ENCODE measurements around the gene SENP3. TPM values are rescaled to one million over a fixed set of nuclear protein-coding genes. Genes with fewer than 3 reads are reported as not detected.

Gene SENP3
- total RNA-seq, 4 donors from 2014 or later, result 48.9 to 66.7 (median 59.0) TPM

DNA sequence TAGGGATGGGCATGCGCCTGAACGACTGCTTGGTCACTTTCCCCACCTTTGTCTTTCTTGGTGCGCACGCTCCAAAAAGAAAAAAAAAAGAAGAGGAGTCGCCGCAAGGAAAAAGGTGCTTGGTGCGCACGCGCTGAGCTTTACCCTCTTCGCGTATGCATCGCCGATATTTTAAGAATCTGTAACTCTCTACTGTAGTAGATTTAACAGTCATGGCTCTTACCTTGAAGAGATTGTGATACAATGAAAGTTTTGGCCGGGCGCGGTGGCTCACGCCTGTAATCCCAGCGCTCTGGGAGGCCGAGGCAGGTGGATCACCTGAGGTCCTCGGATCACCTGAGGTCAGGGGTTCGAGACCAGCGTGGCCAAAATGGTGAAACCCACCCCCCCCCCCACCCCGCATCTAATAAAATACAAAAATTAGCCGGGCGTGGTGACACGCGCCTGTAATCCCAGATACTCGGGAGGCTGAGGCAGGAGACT lies 53.6 kb downstream of the SENP3 start:
- ATAC-seq (ENCODE audit: low FRiP score) (no peak), DNase-seq (ENCODE audit: low spot score) (no peak)
- TF ChIP-seq, protein P1, sequence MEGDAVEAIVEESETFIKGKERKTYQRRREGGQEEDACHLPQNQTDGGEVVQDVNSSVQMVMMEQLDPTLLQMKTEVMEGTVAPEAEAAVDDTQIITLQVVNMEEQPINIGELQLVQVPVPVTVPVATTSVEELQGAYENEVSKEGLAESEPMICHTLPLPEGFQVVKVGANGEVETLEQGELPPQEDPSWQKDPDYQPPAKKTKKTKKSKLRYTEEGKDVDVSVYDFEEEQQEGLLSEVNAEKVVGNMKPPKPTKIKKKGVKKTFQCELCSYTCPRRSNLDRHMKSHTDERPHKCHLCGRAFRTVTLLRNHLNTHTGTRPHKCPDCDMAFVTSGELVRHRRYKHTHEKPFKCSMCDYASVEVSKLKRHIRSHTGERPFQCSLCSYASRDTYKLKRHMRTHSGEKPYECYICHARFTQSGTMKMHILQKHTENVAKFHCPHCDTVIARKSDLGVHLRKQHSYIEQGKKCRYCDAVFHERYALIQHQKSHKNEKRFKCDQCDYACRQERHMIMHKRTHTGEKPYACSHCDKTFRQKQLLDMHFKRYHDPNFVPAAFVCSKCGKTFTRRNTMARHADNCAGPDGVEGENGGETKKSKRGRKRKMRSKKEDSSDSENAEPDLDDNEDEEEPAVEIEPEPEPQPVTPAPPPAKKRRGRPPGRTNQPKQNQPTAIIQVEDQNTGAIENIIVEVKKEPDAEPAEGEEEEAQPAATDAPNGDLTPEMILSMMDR (IDR thresholded peaks at IDR 0.05), result no peak

GRCh38 chr17:7618608-7619007 lies 56.9 kb downstream of the SENP3 start:
- no peak for DNase-seq (ENCODE audit: low spot score)
- no peak for ATAC-seq (ENCODE audit: low FRiP score)
- TF ChIP-seq, protein P1 (IDR thresholded peaks at IDR 0.05), result no peak

GRCh38 chr17:7620835-7621234 lies 59.1 kb downstream of the SENP3 start:
- TF ChIP-seq, protein P1 (IDR thresholded peaks at IDR 0.05), result no peak
- no peak for DNase-seq (ENCODE audit: low spot score)
- no peak for ATAC-seq (ENCODE audit: low FRiP score)

Small RNA genes within 50 kb of the gene (small RNA-seq; reads per million reads assigned to genes)
- not detected for gene CD68
- not detected for gene RF00019
- gene SNORA48, result not detected
- gene SNORD10, result not detected

Other genes with a start within 250 kb of the SENP3 start
- 10 to 100 TPM; 49.6 to 91.3 (median 75.9) TPM for gene GPS2, start 246.6 kb upstream of the SENP3 start, total RNA-seq
- 10 to 100 TPM; 10.4 to 16.1 (median 11.5) TPM for gene NEURL4, start 232.6 kb upstream of the SENP3 start, total RNA-seq
- gene ACAP1, start 225.4 kb upstream of the SENP3 start, total RNA-seq, result 10 to 100 TPM in 1 of 4 donors, 1 to 10 TPM in 3; 3.3 to 13.1 (median 8.1) TPM
- 1 to 10 TPM; 6.7 to 9.9 (median 8.4) TPM for gene KCTD11, start 209.8 kb upstream of the SENP3 start, total RNA-seq
- not detected for gene TMEM95, start 206.8 kb upstream of the SENP3 start, total RNA-seq
- gene TNK1, start 180.8 kb upstream of the SENP3 start, total RNA-seq, result 10 to 100 TPM in 1 of 4 donors, 1 to 10 TPM in 2, under 1 TPM in 1; 0.95 to 13.5 (median 5.2) TPM
- gene PLSCR3, start 167.4 kb upstream of the SENP3 start, total RNA-seq, result 10 to 100 TPM; 11.1 to 16.9 (median 16.6) TPM
- gene TMEM256, start 157.8 kb upstream of the SENP3 start, total RNA-seq, result 10 to 100 TPM; 45.8 to 98.2 (median 83.2) TPM
- 1 to 10 TPM; 6.1 to 8.8 (median 8.1) TPM for gene NLGN2, start 154.1 kb upstream of the SENP3 start, total RNA-seq
- not detected for gene SPEM1, start 141.6 kb upstream of the SENP3 start, total RNA-seq
- gene SPEM2, start 136.3 kb upstream of the SENP3 start, total RNA-seq, result not detected
- gene SPEM3, start 133.1 kb upstream of the SENP3 start, total RNA-seq, result not detected
- gene TMEM102, start 126.5 kb upstream of the SENP3 start, total RNA-seq, result 1 to 10 TPM; 4.7 to 8.4 (median 5.1) TPM
- gene FGF11, start 122.4 kb upstream of the SENP3 start, total RNA-seq, result 1 to 10 TPM in 3 of 4 donors, under 1 TPM in 1; 0.72 to 1.9 (median 1.7) TPM
- 10 to 100 TPM in 1 of 4 donors, 1 to 10 TPM in 3; 3.0 to 10.9 (median 7.4) TPM for gene CHRNB1, start 116.9 kb upstream of the SENP3 start, total RNA-seq
- 10 to 100 TPM; 27.5 to 57.9 (median 38.5) TPM for gene ZBTB4, start 82.3 kb upstream of the SENP3 start, total RNA-seq
- not detected for gene SLC35G6, start 80.5 kb upstream of the SENP3 start, total RNA-seq
- 10 to 100 TPM; 57.1 to 99.2 (median 77.1) TPM for gene POLR2A, start 77.6 kb upstream of the SENP3 start, total RNA-seq
- gene TNFSF12, start 12.9 kb upstream of the SENP3 start, total RNA-seq, result 10 to 100 TPM; 29.2 to 64.5 (median 41.5) TPM
- gene TNFSF13, start 3.2 kb upstream of the SENP3 start, total RNA-seq, result 10 to 100 TPM; 24.5 to 70.9 (median 48.3) TPM
- gene CD68, start 17.7 kb downstream of the SENP3 start, total RNA-seq, result 100 to 1,000 TPM in 3 of 4 donors, 10 to 100 TPM in 1; 99.1 to 321 (median 191) TPM
- 100 to 1,000 TPM in 3 of 4 donors, 10 to 100 TPM in 1; 86.5 to 144 (median 122) TPM for gene MPDU1, start 21.9 kb downstream of the SENP3 start, total RNA-seq
- gene SOX15, start 28.2 kb downstream of the SENP3 start, total RNA-seq, result under 1 TPM in 3 of 4 donors, not detected in 1; 0.56 to 0.95 (median 0.72) TPM
- 10 to 100 TPM; 17.8 to 30.3 (median 22.7) TPM for gene FXR2, start 53.0 kb downstream of the SENP3 start, total RNA-seq
- 10 to 100 TPM; 55.5 to 81.3 (median 66.2) TPM for gene SAT2, start 65.9 kb downstream of the SENP3 start, total RNA-seq
- gene SHBG, start 68.2 kb downstream of the SENP3 start, total RNA-seq, result 1 to 10 TPM in 1 of 4 donors, under 1 TPM in 1, not detected in 2; 0.37 to 2.5 TPM
- 1 to 10 TPM in 1 of 4 donors, under 1 TPM in 2, not detected in 1; 0.28 to 1.4 (median 0.48) TPM for gene ATP1B2, start 89.0 kb downstream of the SENP3 start, total RNA-seq
- gene TP53, start 125.6 kb downstream of the SENP3 start, total RNA-seq, result 10 to 100 TPM; 18.1 to 26.3 (median 19.3) TPM
- 1 to 10 TPM; 3.5 to 6.8 (median 4.3) TPM for gene WRAP53, start 126.6 kb downstream of the SENP3 start, total RNA-seq
- 1 to 10 TPM in 3 of 4 donors, under 1 TPM in 1; 0.47 to 4.3 (median 2.4) TPM for gene EFNB3, start 143.3 kb downstream of the SENP3 start, total RNA-seq
- under 1 TPM; 0.19 to 0.95 (median 0.65) TPM for gene DNAH2, start 155.8 kb downstream of the SENP3 start, total RNA-seq